T-helper 1 cell treated with Interleukin-12 subunit alpha and Interleukin-12 subunit beta and Interleukin-4 antibody, amounts not matched to agents 30 μg/mL and 1 μg/mL, for 36 hours (primary cell): ENCODE data around the gene SPATS2.

Source experiments
- H3K27ac Mint-ChIP-seq: one replicate; pipeline ENCODE4 v1.8.0; 2021; ENCODE audit warnings: mild to moderate bottlenecking, mixed read lengths
- H3K27me3 Mint-ChIP-seq: one replicate; pipeline ENCODE4 v1.8.0; 2021; ENCODE audit warnings: low read depth, mixed read lengths
- H3K36me3 Mint-ChIP-seq: one replicate; pipeline ENCODE4 v1.8.0; 2021; ENCODE audit warnings: low read depth, mixed read lengths
- H3K4me1 Mint-ChIP-seq: one replicate; pipeline ENCODE4 v1.8.0; 2021; ENCODE audit warnings: low read depth, mixed read lengths
- H3K4me3 Mint-ChIP-seq: one replicate; pipeline ENCODE4 v1.8.0; 2021; ENCODE audit warnings: mild to moderate bottlenecking, moderate library complexity, mixed read lengths
- H3K9me3 Mint-ChIP-seq: one replicate; pipeline ENCODE4 v1.8.0; 2021; ENCODE audit warnings: mixed read lengths

SPATS2 gene

GRCh38 chr12:49389387-49389703 lies 22.1 kb downstream of the SPATS2 start:
- H3K4me3 Mint-ChIP-seq: peak overlapping the region; percentile 13

GRCh38 chr12:49397000-49397399 lies 29.7 kb downstream of the SPATS2 start:
- no peaks in the 10 kb centered on the region for H3K9me3 Mint-ChIP-seq
- H3K4me1 Mint-ChIP-seq: peaks cover 6% of the 10 kb centered on the region
- H3K4me3 Mint-ChIP-seq: no peak overlapping the region
- H3K36me3 Mint-ChIP-seq: no peaks in the 10 kb centered on the region
- H3K27me3 Mint-ChIP-seq: no peaks in the 10 kb centered on the region
- H3K27ac Mint-ChIP-seq: no peak overlapping the region

More at GRCh38 chr12:49389387-49389703, 22.1 kb downstream of the SPATS2 start:
- Mint-ChIP-seq H3K36me3 (no peaks in the 10 kb centered on the region), H3K4me1 (peaks cover 2% of the 10 kb centered on the region), H3K9me3 (no peaks in the 10 kb centered on the region), H3K27ac (no peak overlapping the region), H3K27me3 (no peaks in the 10 kb centered on the region)

- Mint-ChIP-seq H3K9me3 (no peaks in the 10 kb centered on the region), H3K27ac (no peak overlapping the region), H3K4me1 (peaks cover 13% of the 10 kb centered on the region), H3K4me3 (no peak overlapping the region), H3K27me3 (no peaks in the 10 kb centered on the region), H3K36me3 (no peaks in the 10 kb centered on the region)
Measured at GRCh38 chr12:49400304-49400703, 33.0 kb downstream of the SPATS2 start.

- Mint-ChIP-seq H3K4me1 (peaks cover 10% of the 10 kb centered on the region), H3K9me3 (no peaks in the 10 kb centered on the region), H3K27ac (no peak overlapping the region), H3K27me3 (no peaks in the 10 kb centered on the region), H3K36me3 (peaks cover 5% of the 10 kb centered on the region), H3K4me3 (no peak overlapping the region)
Measured at GRCh38 chr12:49403971-49404450, 36.7 kb downstream of the SPATS2 start.

- peaks cover 5% of the 10 kb centered on the region for H3K36me3 Mint-ChIP-seq
- peaks cover 10% of the 10 kb centered on the region for H3K4me1 Mint-ChIP-seq
- H3K4me3 Mint-ChIP-seq: no peak overlapping the region
- H3K9me3 Mint-ChIP-seq: no peaks in the 10 kb centered on the region
- H3K27me3 Mint-ChIP-seq: no peaks in the 10 kb centered on the region
- H3K27ac Mint-ChIP-seq: no peak overlapping the region
Measured at GRCh38 chr12:49404956-49405355, 37.7 kb downstream of the SPATS2 start.

GRCh38 chr12:49410818-49411217 lies 43.6 kb downstream of the SPATS2 start:
- no peaks in the 10 kb centered on the region for H3K27me3 Mint-ChIP-seq
- no peak overlapping the region for H3K4me3 Mint-ChIP-seq
- H3K27ac Mint-ChIP-seq: no peak overlapping the region
- peaks cover 5% of the 10 kb centered on the region for H3K36me3 Mint-ChIP-seq
- H3K9me3 Mint-ChIP-seq: no peaks in the 10 kb centered on the region
- no peaks in the 10 kb centered on the region for H3K4me1 Mint-ChIP-seq

- Mint-ChIP-seq H3K4me3 (no peak overlapping the region), H3K27me3 (no peaks in the 10 kb centered on the region), H3K9me3 (no peaks in the 10 kb centered on the region), H3K27ac (no peak overlapping the region), H3K4me1 (no peaks in the 10 kb centered on the region), H3K36me3 (peaks cover 3% of the 10 kb centered on the region)
Measured at GRCh38 chr12:49413010-49413409, 45.7 kb downstream of the SPATS2 start.

GRCh38 chr12:49413796-49414195 lies 46.5 kb downstream of the SPATS2 start:
- Mint-ChIP-seq H3K4me1 (no peaks in the 10 kb centered on the region), H3K27ac (no peak overlapping the region), H3K4me3 (no peak overlapping the region), H3K9me3 (no peaks in the 10 kb centered on the region), H3K36me3 (peaks cover 3% of the 10 kb centered on the region), H3K27me3 (no peaks in the 10 kb centered on the region)

- H3K27me3 Mint-ChIP-seq: no peaks in the 10 kb centered on the region
- H3K27ac Mint-ChIP-seq: no peak overlapping the region
- H3K36me3 Mint-ChIP-seq: no peaks in the 10 kb centered on the region
- no peak overlapping the region for H3K4me3 Mint-ChIP-seq
- no peaks in the 10 kb centered on the region for H3K4me1 Mint-ChIP-seq
- no peaks in the 10 kb centered on the region for H3K9me3 Mint-ChIP-seq
Measured at GRCh38 chr12:49414364-49414763, 47.1 kb downstream of the SPATS2 start.

- H3K27me3 Mint-ChIP-seq: no peaks in the 10 kb centered on the region
- no peaks in the 10 kb centered on the region for H3K36me3 Mint-ChIP-seq
- no peaks in the 10 kb centered on the region for H3K4me1 Mint-ChIP-seq
- H3K27ac Mint-ChIP-seq: no peak overlapping the region
- H3K9me3 Mint-ChIP-seq: no peaks in the 10 kb centered on the region
- H3K4me3 Mint-ChIP-seq: no peak overlapping the region
Measured at GRCh38 chr12:49415521-49415970, 48.3 kb downstream of the SPATS2 start.

GRCh38 chr12:49416892-49417291 lies 49.6 kb downstream of the SPATS2 start:
- Mint-ChIP-seq H3K27ac (no peak overlapping the region), H3K4me1 (no peaks in the 10 kb centered on the region), H3K4me3 (no peak overlapping the region), H3K36me3 (no peaks in the 10 kb centered on the region), H3K9me3 (no peaks in the 10 kb centered on the region), H3K27me3 (no peaks in the 10 kb centered on the region)

- Mint-ChIP-seq H3K27me3 (no peaks in the 10 kb centered on the region), H3K27ac (no peak overlapping the region), H3K9me3 (no peaks in the 10 kb centered on the region), H3K36me3 (no peaks in the 10 kb centered on the region), H3K4me1 (no peaks in the 10 kb centered on the region), H3K4me3 (no peak overlapping the region)
Measured at GRCh38 chr12:49417558-49417957, 50.3 kb downstream of the SPATS2 start.

- no peaks in the 10 kb centered on the region for H3K36me3 Mint-ChIP-seq
Measured at GRCh38 chr12:49420556-49420955, 53.3 kb downstream of the SPATS2 start.

GRCh38 chr12:49422114-49422513 lies 54.9 kb downstream of the SPATS2 start:
- Mint-ChIP-seq H3K27ac (no peak overlapping the region), H3K36me3 (no peaks in the 10 kb centered on the region), H3K9me3 (no peaks in the 10 kb centered on the region), H3K4me3 (no peak overlapping the region), H3K27me3 (no peaks in the 10 kb centered on the region), H3K4me1 (no peaks in the 10 kb centered on the region)

More at GRCh38 chr12:49420556-49420955, 53.3 kb downstream of the SPATS2 start:
- Mint-ChIP-seq H3K27me3 (no peaks in the 10 kb centered on the region), H3K9me3 (no peaks in the 10 kb centered on the region), H3K4me1 (no peaks in the 10 kb centered on the region), H3K4me3 (no peak overlapping the region), H3K27ac (no peak overlapping the region)

GRCh38 chr12:49428793-49429192 lies 61.5 kb downstream of the SPATS2 start:
- no peak overlapping the region for H3K27ac Mint-ChIP-seq
- H3K4me1 Mint-ChIP-seq: no peaks in the 10 kb centered on the region
- H3K36me3 Mint-ChIP-seq: no peaks in the 10 kb centered on the region
- no peak overlapping the region for H3K4me3 Mint-ChIP-seq
- H3K9me3 Mint-ChIP-seq: no peaks in the 10 kb centered on the region
- no peaks in the 10 kb centered on the region for H3K27me3 Mint-ChIP-seq

- peaks cover 3% of the 10 kb centered on the region for H3K27me3 Mint-ChIP-seq
- no peaks in the 10 kb centered on the region for H3K4me1 Mint-ChIP-seq
- H3K36me3 Mint-ChIP-seq: no peaks in the 10 kb centered on the region
- H3K9me3 Mint-ChIP-seq: no peaks in the 10 kb centered on the region
- no peak overlapping the region for H3K4me3 Mint-ChIP-seq
- no peak overlapping the region for H3K27ac Mint-ChIP-seq
Measured at GRCh38 chr12:49432616-49433015, 65.4 kb downstream of the SPATS2 start.
